Measurements from ENCODE around the gene CYLD. TPM values are rescaled to one million over a fixed set of nuclear protein-coding genes. Genes with fewer than 3 reads are reported as not detected.

The CYLD gene
- total RNA-seq, 1 experiment from 2014 or later = 9.8 TPM

DNA sequence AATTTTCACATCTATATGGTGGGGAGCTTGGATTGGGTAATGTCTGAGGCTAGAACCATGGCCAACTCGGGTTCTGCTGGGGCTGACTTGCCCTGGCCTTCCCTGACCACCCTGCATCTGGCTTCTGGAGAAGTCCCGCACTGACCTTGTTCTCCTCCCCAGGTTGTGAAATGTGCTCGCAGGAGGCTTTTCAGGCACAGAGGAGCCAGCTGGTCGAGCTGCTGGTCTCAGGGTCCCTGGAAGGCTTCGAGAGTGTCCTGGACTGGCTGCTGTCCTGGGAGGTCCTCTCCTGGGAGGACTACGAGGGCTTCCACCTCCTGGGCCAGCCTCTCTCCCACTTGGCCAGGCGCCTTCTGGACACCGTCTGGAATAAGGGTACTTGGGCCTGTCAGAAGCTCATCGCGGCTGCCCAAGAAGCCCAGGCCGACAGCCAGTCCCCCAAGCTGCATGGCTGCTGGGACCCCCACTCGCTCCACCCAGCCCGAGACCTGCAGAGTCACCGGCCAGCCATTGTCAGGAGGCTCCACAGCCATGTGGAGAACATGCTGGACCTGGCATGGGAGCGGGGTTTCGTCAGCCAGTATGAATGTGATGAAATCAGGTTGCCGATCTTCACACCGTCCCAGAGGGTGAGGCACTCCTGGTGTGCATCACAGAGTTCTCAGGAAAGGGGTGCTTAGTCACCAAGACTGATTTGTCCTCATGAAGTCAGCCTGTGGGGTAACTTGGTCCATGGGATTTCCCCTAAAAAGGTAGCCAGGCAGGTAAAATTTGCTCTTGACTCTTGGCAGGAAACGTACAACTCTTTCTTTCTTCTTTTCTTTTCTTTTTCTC is 42.3 kb upstream of the CYLD start:
- no peaks in the 10 kb centered on the region for H3K27me3 Mint-ChIP-seq (ENCODE audit: insufficient read depth, unreplicated experiment)
- intact Hi-C loops (cut with micrococcal nuclease; ENCODE audit: unreplicated experiment) = no loop called here
- Histone ChIP-seq H3K4me3 (ENCODE audit: low read depth, low read length) (no peak overlapping the region), H3K36me3 (ENCODE audit: control insufficient read depth, insufficient read depth, low read length) (no peaks in the 10 kb centered on the region; the same call in 1 of the 2 replicates), H3K9me3 (peaks cover 14% of the 10 kb centered on the region), H3K27me3 (replicated peaks; ENCODE audit: control insufficient read depth, insufficient read depth, low read length) (no peaks in the 10 kb centered on the region), H3K4me1 (peaks cover 12% of the 10 kb centered on the region)
- no peak overlapping the region for H3K27ac Mint-ChIP-seq (ENCODE audit: unreplicated experiment)
- DNase-seq = no peak
- no TSS peak for BruUV-seq (replicated peaks)
- ChIA-PET POLR2A (no interaction called here), CTCF (no interaction called here)
- peaks cover 8% of the 10 kb centered on the region for H3K4me1 Mint-ChIP-seq (ENCODE audit: low read depth, unreplicated experiment)
- TF ChIP-seq, protein P1, sequence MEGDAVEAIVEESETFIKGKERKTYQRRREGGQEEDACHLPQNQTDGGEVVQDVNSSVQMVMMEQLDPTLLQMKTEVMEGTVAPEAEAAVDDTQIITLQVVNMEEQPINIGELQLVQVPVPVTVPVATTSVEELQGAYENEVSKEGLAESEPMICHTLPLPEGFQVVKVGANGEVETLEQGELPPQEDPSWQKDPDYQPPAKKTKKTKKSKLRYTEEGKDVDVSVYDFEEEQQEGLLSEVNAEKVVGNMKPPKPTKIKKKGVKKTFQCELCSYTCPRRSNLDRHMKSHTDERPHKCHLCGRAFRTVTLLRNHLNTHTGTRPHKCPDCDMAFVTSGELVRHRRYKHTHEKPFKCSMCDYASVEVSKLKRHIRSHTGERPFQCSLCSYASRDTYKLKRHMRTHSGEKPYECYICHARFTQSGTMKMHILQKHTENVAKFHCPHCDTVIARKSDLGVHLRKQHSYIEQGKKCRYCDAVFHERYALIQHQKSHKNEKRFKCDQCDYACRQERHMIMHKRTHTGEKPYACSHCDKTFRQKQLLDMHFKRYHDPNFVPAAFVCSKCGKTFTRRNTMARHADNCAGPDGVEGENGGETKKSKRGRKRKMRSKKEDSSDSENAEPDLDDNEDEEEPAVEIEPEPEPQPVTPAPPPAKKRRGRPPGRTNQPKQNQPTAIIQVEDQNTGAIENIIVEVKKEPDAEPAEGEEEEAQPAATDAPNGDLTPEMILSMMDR (IDR thresholded peaks at IDR 0.05; ENCODE audit: insufficient read depth in 1 of 2, low read depth in 1 of 2, low read length in 1 of 2, severe bottlenecking in 1 of 2, unreplicated experiment in 1 of 2) = no peak
- H3K36me3 Mint-ChIP-seq (ENCODE audit: insufficient read depth, unreplicated experiment) = peaks cover 5% of the 10 kb centered on the region
- peaks cover 9% of the 10 kb centered on the region for H3K9me3 Mint-ChIP-seq (ENCODE audit: unreplicated experiment)
- H3K4me3 Mint-ChIP-seq (ENCODE audit: unreplicated experiment) = no peak overlapping the region

DNA sequence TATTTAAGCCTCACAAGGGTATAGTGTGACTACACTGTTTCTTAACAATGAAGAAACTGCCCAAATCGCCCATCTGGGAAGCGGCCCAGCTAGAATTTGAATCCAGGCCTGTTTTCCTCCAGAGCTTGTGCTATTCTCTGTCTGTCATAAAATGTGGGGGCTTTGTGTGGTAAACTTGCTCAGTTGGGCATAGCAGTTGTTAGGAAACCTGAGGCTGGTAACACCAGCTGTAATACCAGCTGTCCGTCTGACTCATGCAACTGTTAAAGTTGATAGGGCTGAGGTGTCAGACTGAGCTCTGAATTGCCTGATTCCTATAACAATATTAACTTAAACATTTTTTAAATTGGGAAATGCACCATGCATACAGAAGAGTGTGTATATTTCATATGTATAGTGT is 39.2 kb upstream of the CYLD start:
- TF ChIP-seq, protein P1 (IDR thresholded peaks at IDR 0.05; ENCODE audit: insufficient read depth in 1 of 2, low read depth in 1 of 2, low read length in 1 of 2, severe bottlenecking in 1 of 2, unreplicated experiment in 1 of 2) = no peak
- H3K9me3 Mint-ChIP-seq (ENCODE audit: unreplicated experiment) = peaks cover 22% of the 10 kb centered on the region
- BruUV-seq (replicated peaks) = no TSS peak
- DNase-seq = no peak
- no peak overlapping the region for H3K4me3 ChIP-seq (ENCODE audit: low read depth, low read length)
- intact Hi-C loops (cut with micrococcal nuclease; ENCODE audit: unreplicated experiment) = no loop called here
- H3K36me3 Mint-ChIP-seq (ENCODE audit: insufficient read depth, unreplicated experiment) = peaks cover 22% of the 10 kb centered on the region
- H3K27ac Mint-ChIP-seq (ENCODE audit: unreplicated experiment) = no peak overlapping the region
- no peaks in the 10 kb centered on the region for H3K27me3 ChIP-seq (replicated peaks; ENCODE audit: control insufficient read depth, insufficient read depth, low read length)
- H3K4me1 Mint-ChIP-seq (ENCODE audit: low read depth, unreplicated experiment) = peaks cover 16% of the 10 kb centered on the region
- POLR2A ChIA-PET = no interaction called here
- CTCF ChIA-PET = interaction anchor here (1.5 kb wide), 2 partner anchors 37 to 104 kb away, joined by 5 read pairs; no protein-coding TSS in a partner anchor
- no peaks in the 10 kb centered on the region; the same call in 1 of the 2 replicates for H3K36me3 ChIP-seq (ENCODE audit: control insufficient read depth, insufficient read depth, low read length)
- peaks cover 18% of the 10 kb centered on the region for H3K4me1 ChIP-seq
- H3K9me3 ChIP-seq = peaks cover 29% of the 10 kb centered on the region
- no peak overlapping the region for H3K4me3 Mint-ChIP-seq (ENCODE audit: unreplicated experiment)
- no peaks in the 10 kb centered on the region for H3K27me3 Mint-ChIP-seq (ENCODE audit: insufficient read depth, unreplicated experiment)

DNA sequence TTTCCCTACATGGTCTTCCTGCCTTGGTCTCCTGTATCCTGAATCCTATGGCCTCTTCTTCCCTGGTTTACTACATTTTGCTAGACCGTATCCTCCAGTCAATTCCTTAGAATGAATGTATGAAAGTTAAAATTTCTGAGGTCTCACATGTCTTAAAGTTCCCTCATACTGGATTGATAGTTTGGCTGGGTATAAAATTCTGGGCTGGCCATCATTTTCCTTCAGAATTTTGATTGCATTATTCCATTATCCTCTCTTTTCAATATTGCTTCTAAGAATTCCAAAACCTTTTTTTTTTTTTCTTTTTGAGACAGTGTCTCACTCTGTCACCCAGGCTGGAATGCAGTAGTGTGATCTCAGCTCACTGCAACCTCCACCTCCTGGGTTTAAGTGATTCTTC is 37.6 kb upstream of the CYLD start:
- no peak for DNase-seq

More for the DNA sequence above, 37.6 kb upstream of the CYLD start:
- CTCF ChIA-PET = interaction anchor here (0.6 to 0.7 kb wide), 2 partner anchors 102 to 531 kb away, joined by 3 to 9 read pairs; no protein-coding TSS in a partner anchor
- TF ChIP-seq, protein P1 (IDR thresholded peaks at IDR 0.05; ENCODE audit: insufficient read depth in 1 of 2, low read depth in 1 of 2, low read length in 1 of 2, severe bottlenecking in 1 of 2, unreplicated experiment in 1 of 2) = no peak
- Histone ChIP-seq H3K4me1 (peaks cover 18% of the 10 kb centered on the region), H3K27me3 (replicated peaks; ENCODE audit: control insufficient read depth, insufficient read depth, low read length) (no peaks in the 10 kb centered on the region), H3K36me3 (ENCODE audit: control insufficient read depth, insufficient read depth, low read length) (no peaks in the 10 kb centered on the region; the same call in 1 of the 2 replicates), H3K9me3 (peaks cover 29% of the 10 kb centered on the region), H3K4me3 (ENCODE audit: low read depth, low read length) (no peak overlapping the region)
- no peaks in the 10 kb centered on the region for H3K27me3 Mint-ChIP-seq (ENCODE audit: insufficient read depth, unreplicated experiment)
- no peak overlapping the region for H3K4me3 Mint-ChIP-seq (ENCODE audit: unreplicated experiment)
- peaks cover 22% of the 10 kb centered on the region for H3K9me3 Mint-ChIP-seq (ENCODE audit: unreplicated experiment)
- no peak overlapping the region for H3K27ac Mint-ChIP-seq (ENCODE audit: unreplicated experiment)
- H3K4me1 Mint-ChIP-seq (ENCODE audit: low read depth, unreplicated experiment) = peaks cover 16% of the 10 kb centered on the region
- peaks cover 22% of the 10 kb centered on the region for H3K36me3 Mint-ChIP-seq (ENCODE audit: insufficient read depth, unreplicated experiment)
- intact Hi-C loops (cut with micrococcal nuclease; ENCODE audit: unreplicated experiment) = no loop called here
- no TSS peak for BruUV-seq (replicated peaks)
- POLR2A ChIA-PET = no interaction called here

All from Caco-2 (cell line).